Measurements from ENCODE around the gene ERP27.

The ERP27 gene

GRCh38 chr12:14935031-14935430 is 3.3 kb downstream of the ERP27 start:
- DNase-seq (ENCODE audit: low spot score): no peak

- DNase-seq (ENCODE audit: low spot score): no peak
These were observed 3.8 kb downstream of the ERP27 start for GRCh38 chr12:14934511-14934910.

DNA sequence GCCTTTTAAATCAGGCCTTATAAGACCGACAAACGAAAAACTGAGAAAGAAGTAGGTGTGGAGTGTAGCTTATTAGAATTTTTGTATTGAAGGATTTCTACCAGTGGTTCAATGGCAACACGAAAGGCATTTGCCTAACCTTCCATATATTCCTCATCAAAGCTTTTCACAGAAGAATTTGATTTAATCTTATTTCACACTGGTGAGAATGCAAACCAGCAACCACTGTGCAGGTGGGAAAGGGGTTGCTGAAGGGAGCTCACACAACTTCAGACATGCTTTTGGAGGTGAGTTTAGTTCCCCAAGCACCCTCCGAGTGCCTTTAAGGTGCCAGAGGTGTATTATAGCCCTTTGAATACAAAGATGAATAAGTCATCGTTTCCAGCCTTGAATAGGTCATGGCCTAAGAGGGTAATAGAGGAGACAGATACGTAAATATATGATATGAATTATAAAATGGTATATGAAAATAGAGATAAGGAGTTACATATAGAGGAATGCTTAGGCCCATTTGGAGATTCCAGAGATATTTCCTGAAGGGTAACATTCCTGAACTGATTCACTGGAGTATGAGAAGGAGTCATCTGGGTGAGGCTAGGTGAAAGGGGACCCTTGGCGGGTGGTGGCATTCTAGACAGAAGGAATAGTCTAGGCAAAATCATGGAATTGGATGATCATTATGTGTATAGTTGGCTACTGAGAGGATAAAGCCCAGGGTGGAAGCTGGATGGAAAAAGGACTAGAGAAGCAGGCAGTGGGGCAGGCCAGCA is 6.4 kb downstream of the ERP27 start:
- no peak for DNase-seq (ENCODE audit: low spot score)

GRCh38 chr12:14931359-14931758 is 7.0 kb downstream of the ERP27 start:
- DNase-seq (ENCODE audit: low spot score): no peak

DNA sequence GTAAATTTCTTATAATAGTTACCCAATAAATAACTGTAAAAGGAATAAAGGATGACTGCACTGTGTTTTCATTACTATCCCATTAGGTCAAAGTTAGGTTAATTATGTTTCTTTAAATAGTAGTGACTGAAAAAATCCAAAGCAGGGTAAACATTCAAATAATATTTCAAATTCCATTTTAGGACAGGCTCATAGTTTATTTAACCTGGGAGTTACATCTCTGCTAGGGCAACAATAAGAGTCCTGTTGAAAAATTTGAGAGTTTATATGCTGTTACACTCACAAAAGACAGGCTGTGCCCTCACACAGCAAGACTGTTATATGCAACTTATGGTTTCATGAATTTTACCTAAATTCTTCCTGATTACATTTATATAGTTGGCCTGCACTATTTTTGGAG is 8.0 kb downstream of the ERP27 start:
- no peak for DNase-seq (ENCODE audit: low spot score)

DNA sequence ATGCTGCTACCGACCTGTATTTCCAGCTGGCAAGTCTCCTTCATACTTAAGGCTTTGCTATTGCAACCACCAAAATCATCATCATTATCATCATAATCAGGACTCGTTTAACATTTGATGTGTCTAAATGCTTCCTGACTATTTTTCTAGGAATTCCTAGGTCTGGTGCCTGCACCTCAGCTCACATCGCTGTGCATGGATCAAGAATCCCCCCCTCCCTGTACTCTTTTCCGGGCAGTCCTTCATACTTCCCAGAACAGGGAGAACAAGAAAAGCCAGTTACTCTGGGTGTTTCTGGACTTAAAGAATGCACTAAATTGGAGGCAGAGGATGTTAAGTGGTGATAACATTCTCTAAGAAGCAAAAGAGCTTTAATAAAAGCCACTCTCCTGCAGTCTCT is 9.4 kb downstream of the ERP27 start:
- DNase-seq (ENCODE audit: low spot score): no peak

DNA sequence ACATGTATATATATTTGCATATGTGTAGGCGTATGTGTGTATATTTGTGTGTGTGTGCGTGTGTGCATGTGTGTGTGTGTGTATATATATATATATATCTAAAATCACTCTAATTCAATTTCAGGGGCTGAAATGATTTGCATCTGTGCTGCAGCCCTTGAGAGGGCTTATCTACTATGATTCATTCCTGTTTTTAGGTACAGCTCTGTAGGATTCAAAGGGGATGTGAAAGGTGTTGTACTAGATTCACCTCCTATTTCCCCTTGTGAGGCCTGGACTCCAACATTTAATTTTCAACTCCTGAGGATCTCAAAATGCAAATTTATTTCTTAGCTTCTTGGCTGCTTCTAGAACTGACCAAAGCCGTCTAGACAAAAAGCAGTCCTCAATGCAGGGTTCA is 11.1 kb downstream of the ERP27 start:
- DNase-seq (ENCODE audit: low spot score): no peak

GRCh38 chr12:14924541-14924940 is 13.8 kb downstream of the ERP27 start:
- no peak for DNase-seq (ENCODE audit: low spot score)

DNA sequence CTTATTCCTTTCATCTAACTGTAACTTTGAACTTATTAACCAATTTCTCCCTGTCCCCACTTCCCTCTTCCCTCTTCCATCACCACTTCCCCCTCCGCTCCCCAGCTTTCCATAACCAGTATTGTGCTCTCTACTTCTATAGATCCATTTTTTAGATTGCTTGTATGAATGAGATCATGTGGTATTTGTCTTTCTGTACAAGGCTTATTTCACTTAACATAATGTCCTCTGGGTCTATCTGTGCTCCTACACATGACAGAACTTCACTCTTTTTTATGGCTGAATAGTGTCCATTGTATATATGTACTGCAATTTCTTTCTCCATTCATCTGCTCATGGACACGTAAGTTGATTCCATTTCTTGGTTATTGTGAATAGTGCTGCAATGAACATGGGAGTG is 14.4 kb downstream of the ERP27 start:
- no peak for DNase-seq (ENCODE audit: low spot score)

- DNase-seq (ENCODE audit: low spot score): no peak
These were observed 17.1 kb downstream of the ERP27 start for GRCh38 chr12:14921218-14921617.

- no peak for DNase-seq (ENCODE audit: low spot score)
These were observed 17.7 kb downstream of the ERP27 start for GRCh38 chr12:14920475-14921126.

- DNase-seq (ENCODE audit: low spot score): no peak
These were observed 18.9 kb downstream of the ERP27 start for GRCh38 chr12:14919455-14919854.

DNA sequence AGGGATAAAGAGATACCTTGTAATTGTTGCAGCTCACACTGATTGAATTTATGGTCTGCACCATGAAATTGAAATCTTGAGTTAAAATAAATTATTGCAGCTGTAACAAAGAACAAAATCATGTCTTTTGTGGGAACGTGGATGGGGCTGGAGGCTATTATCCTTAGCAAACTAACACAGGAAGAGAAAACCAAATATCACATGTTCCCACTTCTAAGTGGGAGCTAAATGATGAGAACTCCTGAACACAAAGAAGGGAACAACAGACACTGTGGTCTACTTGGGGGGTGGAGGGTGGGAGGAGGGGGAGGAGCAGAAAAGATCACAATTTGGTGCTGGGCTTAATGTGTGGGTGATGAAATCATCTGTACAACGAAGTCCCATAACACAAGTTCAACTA is 22.6 kb downstream of the ERP27 start:
- no peak for DNase-seq (ENCODE audit: low spot score)

DNA sequence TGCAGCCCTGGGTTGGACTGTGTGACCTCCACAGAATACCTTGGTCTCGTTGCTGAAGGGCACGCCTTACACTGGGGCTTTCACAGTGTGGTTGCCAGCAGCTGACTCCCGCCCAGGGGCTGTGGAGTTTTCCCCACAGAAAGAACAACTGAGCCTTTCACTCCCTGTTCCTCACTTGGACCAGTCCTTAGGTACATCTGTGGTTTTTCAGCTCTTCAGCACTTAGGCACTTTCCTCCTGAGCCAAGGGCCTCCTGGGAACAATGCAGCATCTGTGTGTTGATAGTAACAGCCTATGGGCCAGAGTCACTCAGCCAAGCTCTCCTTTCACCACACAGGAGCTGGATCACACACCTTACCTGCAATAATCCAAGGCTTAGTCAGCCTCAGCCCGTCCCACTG is 25.0 kb downstream of the ERP27 start:
- DNase-seq (ENCODE audit: low spot score): no peak

GRCh38 chr12:14911131-14911530 is 27.2 kb downstream of the ERP27 start:
- no peak for DNase-seq (ENCODE audit: low spot score)

DNA sequence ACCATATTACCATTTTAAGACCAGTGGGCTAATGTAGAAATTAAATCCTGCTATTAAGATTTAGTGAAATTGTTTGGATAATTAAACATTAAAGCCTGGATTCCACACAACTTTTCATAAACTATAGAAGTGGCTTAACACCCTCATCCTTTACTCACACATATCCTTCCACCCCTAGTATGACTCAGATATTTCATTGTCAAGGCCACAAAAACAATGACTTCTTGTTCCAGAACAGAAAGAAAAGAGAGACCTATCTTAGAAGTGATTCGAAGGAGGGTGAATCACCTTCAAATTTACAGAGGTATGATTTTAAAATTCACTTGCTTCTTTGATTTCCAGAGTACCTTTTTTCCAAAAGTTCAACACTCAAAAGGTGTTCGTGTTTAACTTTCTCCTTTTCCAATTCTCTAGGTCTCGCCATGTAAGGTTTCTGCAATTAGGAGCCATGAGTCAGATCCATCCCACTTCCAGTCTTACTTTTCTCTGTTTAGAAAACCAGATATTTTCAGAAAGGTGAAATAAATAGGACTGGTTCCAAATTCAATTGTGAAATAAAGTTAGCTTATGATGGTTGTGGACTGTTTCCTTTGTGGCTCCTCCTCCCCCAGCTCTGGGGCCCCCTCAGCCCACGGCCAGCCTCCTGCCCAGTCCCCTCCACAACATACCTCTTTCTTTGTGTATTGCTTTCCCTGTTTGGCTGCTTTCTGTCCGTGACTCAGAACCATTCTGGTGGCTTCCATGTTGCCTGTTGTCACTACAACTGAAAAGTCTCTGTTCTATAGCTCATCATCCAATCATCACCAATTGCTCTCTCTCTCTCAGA is 28.0 kb downstream of the ERP27 start:
- DNase-seq (ENCODE audit: low spot score): no peak

- DNase-seq (ENCODE audit: low spot score): no peak
These were observed 30.4 kb downstream of the ERP27 start for GRCh38 chr12:14907953-14908352.

GRCh38 chr12:14906114-14906513 is 32.2 kb downstream of the ERP27 start:
- no peak for DNase-seq (ENCODE audit: low spot score)

DNA sequence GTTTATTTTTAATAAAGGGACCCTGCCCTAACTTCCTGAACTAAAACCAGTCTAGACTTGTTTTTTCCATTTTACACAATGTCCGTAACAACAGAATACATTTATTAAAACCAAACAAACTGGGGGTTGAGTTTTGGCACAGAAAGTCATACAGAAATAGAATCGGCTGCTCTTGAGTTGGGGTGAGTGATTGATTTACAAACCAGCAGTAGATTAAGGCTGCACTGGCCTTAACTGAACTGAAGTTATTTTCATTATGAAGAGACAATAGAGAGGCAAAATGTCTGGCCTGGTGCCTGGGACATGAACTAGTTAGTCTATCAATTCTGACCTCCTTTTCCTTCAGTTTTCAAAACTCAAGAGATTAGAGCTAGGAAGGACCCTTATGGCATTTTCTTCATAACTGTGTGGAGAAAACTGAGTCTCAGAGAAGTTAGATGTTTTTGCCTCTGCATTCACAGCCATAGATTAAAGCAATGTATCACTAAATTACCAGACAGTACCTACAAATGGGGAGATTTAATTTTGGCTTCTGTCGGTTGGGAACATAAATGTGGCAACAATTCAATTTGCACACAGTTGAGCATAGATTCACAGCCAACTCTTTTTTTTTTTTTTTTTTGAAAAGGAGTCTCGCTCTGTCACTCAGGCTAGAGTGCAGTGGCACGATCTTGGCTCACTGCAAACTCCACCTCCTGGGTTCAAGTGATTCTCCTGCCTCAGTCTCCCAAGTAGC is 32.9 kb downstream of the ERP27 start:
- no peak for DNase-seq (ENCODE audit: low spot score)

DNA sequence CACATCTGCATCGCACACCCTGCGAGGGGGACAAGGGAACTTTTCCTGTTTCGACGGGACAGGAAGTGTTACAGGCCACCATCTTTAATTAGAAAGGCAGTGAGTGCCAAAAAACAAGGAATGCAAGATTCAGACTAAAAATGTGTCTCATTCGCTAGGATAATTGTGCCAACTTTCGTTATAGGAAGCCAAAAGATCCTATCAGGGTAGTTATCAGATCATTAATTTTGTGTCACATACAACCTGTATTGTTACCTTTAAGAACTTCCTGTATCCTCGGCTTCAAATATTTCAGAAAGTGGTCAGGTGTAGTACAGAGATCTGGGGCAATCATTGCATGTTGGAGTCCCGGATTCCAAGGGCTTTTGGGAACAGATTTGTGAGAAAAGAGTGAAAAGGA is 33.5 kb downstream of the ERP27 start:
- no peak for DNase-seq (ENCODE audit: low spot score)

DNA sequence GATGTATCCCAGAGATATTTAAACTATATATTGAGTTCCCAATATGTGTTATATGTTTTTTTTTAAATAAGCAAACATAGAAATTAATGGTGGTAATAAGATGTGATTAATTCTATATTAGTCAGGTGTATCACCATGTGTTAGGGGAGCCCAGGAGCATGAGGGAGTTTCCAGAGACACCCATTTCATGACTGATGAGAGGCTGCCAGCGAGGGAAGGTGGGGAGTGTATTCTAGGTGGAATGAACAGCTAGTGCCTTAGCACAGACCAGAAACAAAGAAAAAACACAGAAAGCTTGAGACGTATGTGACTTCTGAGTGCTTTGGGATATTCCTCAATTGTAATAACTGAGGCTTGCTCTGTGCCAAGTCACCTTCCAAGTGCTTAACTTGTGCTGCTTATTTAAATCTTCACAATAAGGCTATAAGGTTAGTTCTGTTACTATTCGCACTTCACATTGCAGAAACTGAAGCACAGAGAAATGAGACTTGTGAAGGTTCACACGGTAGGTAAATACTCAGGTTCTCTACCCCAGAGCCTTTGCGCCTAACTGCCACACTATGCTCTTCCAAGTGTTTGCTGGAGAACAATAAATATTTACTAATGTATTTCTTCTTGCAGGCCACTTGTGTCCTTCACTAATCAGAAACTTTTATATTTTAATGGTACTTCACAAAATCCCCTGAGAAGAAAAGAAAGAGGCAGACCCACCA is 34.8 kb downstream of the ERP27 start:
- DNase-seq (ENCODE audit: low spot score): no peak

GRCh38 chr12:14902465-14902864 is 35.9 kb downstream of the ERP27 start:
- DNase-seq (ENCODE audit: low spot score): no peak
